MM.1S (cell line): ENCODE data around the gene SETDB2.

Experiments
- EZH2 ChIP-seq: fragments of 300-600 bp; sonication (generic); optimal IDR thresholded peaks from 2 replicates; pipeline ENCODE3; 2017; ENCODE audit warnings: low read depth, mild to moderate bottlenecking, antibody characterized with exemption, low read length, mixed read lengths
- EZH2phosphoT487 ChIP-seq: fragments of 300-600 bp; sonication (generic); IDR thresholded peaks from 2 replicates; pipeline ENCODE4 v1.6.1; 2018; ENCODE audit warnings: antibody characterized with exemption, low read length
- TF ChIP-seq, protein P1 (sequence below): fragments of 300-600 bp; sonication (generic); IDR thresholded peaks from 2 replicates; pipeline ENCODE4 v1.5.1; 2016; ENCODE audit warnings: antibody characterized with exemption, low read length, mixed read lengths

DNA sequence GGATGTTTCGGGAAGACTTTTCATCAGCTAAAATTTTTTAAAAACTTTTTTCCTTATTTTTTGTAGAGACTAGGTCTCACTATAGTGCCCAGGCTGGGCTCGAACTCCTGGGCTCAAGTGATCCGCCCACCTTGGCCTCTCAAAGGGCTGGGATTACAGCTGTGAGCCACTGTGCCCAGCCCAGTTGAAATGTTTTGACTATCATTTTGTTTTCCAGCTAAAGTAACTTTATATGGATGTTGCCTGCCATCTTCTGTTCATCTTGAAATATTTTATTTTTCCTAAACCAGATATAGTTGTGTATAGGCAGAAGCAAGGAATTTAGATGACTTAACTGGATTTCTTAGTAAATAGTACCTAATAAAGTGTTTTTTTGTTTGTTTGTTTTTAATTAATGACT, 7.2 kb upstream of the SETDB2 start:
- TF ChIP-seq, protein P1, sequence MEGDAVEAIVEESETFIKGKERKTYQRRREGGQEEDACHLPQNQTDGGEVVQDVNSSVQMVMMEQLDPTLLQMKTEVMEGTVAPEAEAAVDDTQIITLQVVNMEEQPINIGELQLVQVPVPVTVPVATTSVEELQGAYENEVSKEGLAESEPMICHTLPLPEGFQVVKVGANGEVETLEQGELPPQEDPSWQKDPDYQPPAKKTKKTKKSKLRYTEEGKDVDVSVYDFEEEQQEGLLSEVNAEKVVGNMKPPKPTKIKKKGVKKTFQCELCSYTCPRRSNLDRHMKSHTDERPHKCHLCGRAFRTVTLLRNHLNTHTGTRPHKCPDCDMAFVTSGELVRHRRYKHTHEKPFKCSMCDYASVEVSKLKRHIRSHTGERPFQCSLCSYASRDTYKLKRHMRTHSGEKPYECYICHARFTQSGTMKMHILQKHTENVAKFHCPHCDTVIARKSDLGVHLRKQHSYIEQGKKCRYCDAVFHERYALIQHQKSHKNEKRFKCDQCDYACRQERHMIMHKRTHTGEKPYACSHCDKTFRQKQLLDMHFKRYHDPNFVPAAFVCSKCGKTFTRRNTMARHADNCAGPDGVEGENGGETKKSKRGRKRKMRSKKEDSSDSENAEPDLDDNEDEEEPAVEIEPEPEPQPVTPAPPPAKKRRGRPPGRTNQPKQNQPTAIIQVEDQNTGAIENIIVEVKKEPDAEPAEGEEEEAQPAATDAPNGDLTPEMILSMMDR = no peak
- no peak for TF ChIP-seq EZH2
- no peak for TF ChIP-seq EZH2phosphoT487
